ENCODE results near the gene ELF2. TPM values are rescaled to one million over a fixed set of nuclear protein-coding genes. Genes with fewer than 3 reads are reported as not detected.

The ELF2 gene
- total RNA-seq, 2 donors from 2014 or later, result 80.6 to 111 TPM

DNA sequence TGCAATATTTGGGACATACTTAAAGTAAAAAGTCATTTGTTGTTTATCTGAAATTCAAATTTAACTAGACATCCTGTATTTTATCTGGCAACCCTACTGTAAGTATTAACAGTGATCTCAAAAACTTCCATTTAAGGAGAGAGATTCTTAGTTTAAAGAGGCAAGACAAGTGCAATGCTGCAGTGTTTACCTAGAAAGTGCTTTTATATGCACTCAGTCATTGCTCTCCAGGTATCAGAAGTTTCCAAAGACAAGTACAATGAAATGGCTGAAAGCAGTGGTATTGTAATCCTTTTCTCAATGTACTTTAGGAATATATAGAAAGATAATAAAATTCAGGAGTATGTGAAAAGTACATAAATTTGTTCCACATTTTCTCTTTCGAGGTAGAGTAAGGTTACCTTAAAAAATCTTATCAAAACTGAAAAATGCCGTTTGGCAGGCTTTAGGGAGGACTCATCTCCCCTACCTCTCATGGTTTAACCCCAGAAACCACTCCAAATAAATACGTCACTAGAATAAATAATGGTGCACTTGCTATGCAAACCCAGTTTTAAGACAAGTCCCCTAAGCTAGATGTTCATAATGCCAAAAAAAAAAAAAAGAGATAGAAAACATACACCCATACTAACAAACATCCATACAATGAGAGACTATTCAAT, 45.7 kb downstream of the ELF2 start:
- no peak for ATAC-seq (ENCODE audit: insufficient number of reproducible peaks, low FRiP score, low read depth)
- H3K27me3 ChIP-seq (replicated peaks; ENCODE audit: insufficient read depth), result no peaks in the 10 kb centered on the region
- H3K4me1 ChIP-seq (ENCODE audit: control insufficient read depth in 1 of 2, low read depth in 2 of 2), result peaks cover 22 to 33% of the 10 kb centered on the region in 2 donors
- H3K4me3 ChIP-seq, result peak overlapping the region; percentile 10
- no peaks in the 10 kb centered on the region for H3K9me3 ChIP-seq
- peaks cover 10% of the 10 kb centered on the region for H3K36me3 ChIP-seq
- TF ChIP-seq, protein P1, sequence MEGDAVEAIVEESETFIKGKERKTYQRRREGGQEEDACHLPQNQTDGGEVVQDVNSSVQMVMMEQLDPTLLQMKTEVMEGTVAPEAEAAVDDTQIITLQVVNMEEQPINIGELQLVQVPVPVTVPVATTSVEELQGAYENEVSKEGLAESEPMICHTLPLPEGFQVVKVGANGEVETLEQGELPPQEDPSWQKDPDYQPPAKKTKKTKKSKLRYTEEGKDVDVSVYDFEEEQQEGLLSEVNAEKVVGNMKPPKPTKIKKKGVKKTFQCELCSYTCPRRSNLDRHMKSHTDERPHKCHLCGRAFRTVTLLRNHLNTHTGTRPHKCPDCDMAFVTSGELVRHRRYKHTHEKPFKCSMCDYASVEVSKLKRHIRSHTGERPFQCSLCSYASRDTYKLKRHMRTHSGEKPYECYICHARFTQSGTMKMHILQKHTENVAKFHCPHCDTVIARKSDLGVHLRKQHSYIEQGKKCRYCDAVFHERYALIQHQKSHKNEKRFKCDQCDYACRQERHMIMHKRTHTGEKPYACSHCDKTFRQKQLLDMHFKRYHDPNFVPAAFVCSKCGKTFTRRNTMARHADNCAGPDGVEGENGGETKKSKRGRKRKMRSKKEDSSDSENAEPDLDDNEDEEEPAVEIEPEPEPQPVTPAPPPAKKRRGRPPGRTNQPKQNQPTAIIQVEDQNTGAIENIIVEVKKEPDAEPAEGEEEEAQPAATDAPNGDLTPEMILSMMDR (IDR thresholded peaks at IDR 0.05), result no peak
- H3K27ac ChIP-seq, result peak overlapping the region; percentile 51 to 80
- no peak for DNase-seq (ENCODE audit: low spot score)

DNA sequence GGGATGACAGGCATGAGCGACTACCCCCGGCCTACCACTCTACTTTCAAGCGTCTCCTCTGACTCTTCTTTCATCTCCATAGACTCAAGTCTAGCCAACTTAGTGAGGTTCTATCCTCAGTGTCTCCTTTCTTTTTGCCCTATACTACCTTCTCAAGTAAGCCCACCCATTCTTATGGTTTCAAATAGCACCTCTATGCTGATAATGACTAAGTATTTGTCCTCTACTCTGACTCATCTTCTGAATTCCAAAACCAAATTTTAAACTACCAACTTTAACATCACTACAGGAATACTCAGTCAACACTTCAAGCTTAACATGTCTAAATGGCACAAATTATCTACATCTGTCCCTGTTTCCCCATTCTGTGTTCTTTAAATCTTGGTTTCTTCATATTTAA, 47.8 kb downstream of the ELF2 start:
- Histone ChIP-seq H3K27me3 (replicated peaks; ENCODE audit: insufficient read depth) (no peaks in the 10 kb centered on the region), H3K27ac (peak overlapping the region; percentile 44 to 51), H3K4me3 (no peak overlapping the region), H3K4me1 (ENCODE audit: control insufficient read depth in 1 of 2, low read depth in 2 of 2) (peaks cover 22 to 43% of the 10 kb centered on the region in 2 donors), H3K36me3 (no peaks in the 10 kb centered on the region), H3K9me3 (no peaks in the 10 kb centered on the region)
- ATAC-seq (ENCODE audit: insufficient number of reproducible peaks, low FRiP score, low read depth) (no peak), DNase-seq (ENCODE audit: low spot score) (no peak)
- TF ChIP-seq, protein P1 (IDR thresholded peaks at IDR 0.05), result no peak

DNA sequence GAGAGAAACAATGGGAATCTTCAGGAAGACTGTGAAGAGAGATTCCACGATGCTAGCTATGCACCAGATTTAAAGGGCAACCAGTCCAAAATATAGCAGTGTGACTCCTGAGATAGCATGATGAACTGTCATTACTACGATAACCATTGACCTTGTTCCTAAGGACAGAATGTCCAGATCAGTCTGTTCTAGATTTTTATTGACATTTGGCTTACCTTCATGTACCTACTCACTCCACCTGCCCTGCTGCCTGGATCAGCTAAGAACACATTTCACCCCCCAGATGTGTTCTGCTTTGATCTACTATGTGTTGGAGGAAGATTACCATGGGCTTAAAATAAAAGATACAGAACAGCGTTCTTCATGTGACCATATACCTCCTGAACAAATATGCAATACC, 50.1 kb downstream of the ELF2 start:
- Histone ChIP-seq H3K4me1 (ENCODE audit: control insufficient read depth in 1 of 2, low read depth in 2 of 2) (peaks cover 21 to 38% of the 10 kb centered on the region in 2 donors), H3K36me3 (peaks cover 4% of the 10 kb centered on the region), H3K4me3 (no peak overlapping the region), H3K27ac (no peak overlapping the region), H3K27me3 (replicated peaks; ENCODE audit: insufficient read depth) (no peaks in the 10 kb centered on the region), H3K9me3 (no peaks in the 10 kb centered on the region)
- ATAC-seq (ENCODE audit: insufficient number of reproducible peaks, low FRiP score, low read depth), result no peak
- no peak for DNase-seq (ENCODE audit: low spot score)
- TF ChIP-seq, protein P1 (IDR thresholded peaks at IDR 0.05), result no peak

DNA sequence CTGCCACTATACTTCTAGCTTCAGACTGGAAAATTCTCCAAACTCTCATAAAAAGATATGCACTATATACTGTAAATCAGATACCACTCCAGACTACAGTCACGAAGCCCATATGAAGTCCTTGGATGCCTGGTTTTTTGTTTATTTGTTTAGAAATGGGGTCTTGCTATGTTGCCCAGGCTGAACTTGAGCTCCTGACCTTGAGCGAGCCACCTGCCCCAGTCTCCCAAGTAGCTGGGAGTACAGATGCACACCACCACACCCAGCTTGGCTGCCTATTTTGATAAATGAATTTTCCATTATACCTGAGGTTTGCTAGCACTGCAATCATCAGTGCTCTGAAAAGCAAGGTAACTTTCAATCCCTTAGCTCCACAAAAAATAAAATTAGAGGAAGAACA, 53.1 kb downstream of the ELF2 start:
- ATAC-seq (ENCODE audit: insufficient number of reproducible peaks, low FRiP score, low read depth), result no peak
- no peak for DNase-seq (ENCODE audit: low spot score)
- H3K9me3 ChIP-seq, result no peaks in the 10 kb centered on the region
- H3K27me3 ChIP-seq (replicated peaks; ENCODE audit: insufficient read depth), result no peaks in the 10 kb centered on the region
- H3K27ac ChIP-seq, result no peak overlapping the region
- TF ChIP-seq, protein P1 (IDR thresholded peaks at IDR 0.05), result no peak
- H3K36me3 ChIP-seq, result peaks cover 4% of the 10 kb centered on the region
- no peak overlapping the region for H3K4me3 ChIP-seq
- peaks cover 0 to 10% of the 10 kb centered on the region in 2 donors for H3K4me1 ChIP-seq (ENCODE audit: control insufficient read depth in 1 of 2, low read depth in 2 of 2)

DNA sequence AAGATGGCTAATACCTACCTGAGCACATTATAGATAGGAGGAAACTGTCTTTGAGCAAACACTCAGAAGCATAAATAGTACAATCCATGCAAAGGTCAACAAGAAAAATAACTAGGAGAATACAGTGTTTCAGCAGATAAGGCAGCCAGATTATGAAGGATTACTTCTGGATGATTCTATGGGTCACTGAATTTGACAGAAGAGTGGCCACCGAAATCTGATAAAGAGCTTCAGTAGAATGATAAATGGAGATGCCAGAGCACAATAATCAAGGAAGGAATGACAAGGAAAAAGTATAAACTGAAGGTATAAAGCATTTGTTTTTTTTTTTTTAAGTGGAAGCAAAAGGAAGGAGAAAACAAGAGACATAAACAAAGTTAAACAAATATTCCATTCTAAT, 58.7 kb downstream of the ELF2 start:
- no peak for ATAC-seq (ENCODE audit: insufficient number of reproducible peaks, low FRiP score, low read depth)
- Histone ChIP-seq H3K4me1 (ENCODE audit: control insufficient read depth in 1 of 2, low read depth in 2 of 2) (no peaks in the 10 kb centered on the region), H3K36me3 (peaks cover 15% of the 10 kb centered on the region), H3K27ac (no peak overlapping the region), H3K4me3 (no peak overlapping the region), H3K9me3 (no peaks in the 10 kb centered on the region), H3K27me3 (replicated peaks; ENCODE audit: insufficient read depth) (no peaks in the 10 kb centered on the region)
- TF ChIP-seq, protein P1 (IDR thresholded peaks at IDR 0.05), result no peak
- DNase-seq (ENCODE audit: low spot score), result no peak
